Spleen (tissue), 11 donors: ENCODE results near the gene TRERF1. TPM values are rescaled to one million over a fixed set of nuclear protein-coding genes. Genes with fewer than 3 reads are reported as not detected.

Experiments
- DNase-seq: peaks from one replicate; pipeline ENCODE4 v3.0.0-alpha.2; 2020
- H3K27ac ChIP-seq, 8 donors: fragments of 200-600 bp; sonication (generic) in 7 of 8; 1 replicate in 4 of 8; 2 replicates in 4 of 8; pipeline versions ENCODE4 v1.5.0 to v1.8.0; 2016 to 2021; ENCODE audit warnings: inconsistent platforms in 4 of 8, mild to moderate bottlenecking in 4 of 8, moderate library complexity in 1 of 8
- H3K27me3 ChIP-seq, 7 donors: fragments of 200-600 bp; sonication (generic) in 6 of 7; replicated peaks in 1 of 7; 1 replicate in 4 of 7; 2 replicates in 3 of 7; pipeline versions ENCODE4 v1.5.0 to v1.8.0; 2016 to 2021; ENCODE audit warnings: inconsistent platforms in 3 of 7, mild to moderate bottlenecking in 1 of 7
- H3K36me3 ChIP-seq, 6 donors: fragments of 200-600 bp; sonication (generic) in 5 of 6; 1 replicate in 4 of 6; 2 replicates in 2 of 6; pipeline versions ENCODE4 v1.5.0 to v1.8.0; 2016 to 2021; ENCODE audit warnings: inconsistent platforms in 2 of 6
- H3K4me1 ChIP-seq, 6 donors: fragments of 200-600 bp; sonication (generic) in 5 of 6; 1 replicate in 3 of 6; 2 replicates in 3 of 6; pipeline versions ENCODE4 v1.5.0 to v1.8.0; 2016 to 2021; ENCODE audit warnings: inconsistent platforms in 3 of 6
- H3K4me3 ChIP-seq, 8 donors: fragments of 200-600 bp; sonication (generic) in 7 of 8; 1 replicate in 4 of 8; 2 replicates in 4 of 8; pipeline versions ENCODE4 v1.5.0 to v1.8.0; 2016 to 2021; ENCODE audit warnings: inconsistent platforms in 4 of 8, mild to moderate bottlenecking in 4 of 8, moderate library complexity in 2 of 8
- H3K9me3 ChIP-seq, 8 donors: fragments of 200-600 bp; sonication (generic) in 7 of 8; 1 replicate in 4 of 8; 2 replicates in 4 of 8; pipeline versions ENCODE4 v1.5.0 to v1.8.0; 2016 to 2021; ENCODE audit warnings: inconsistent platforms in 4 of 8
- POLR2A ChIP-seq, 3 donors: fragments of 450-650 bp; IDR thresholded peaks; one replicate each; pipeline ENCODE4 v1.5.1; 2017; ENCODE audit warnings: antibody characterized with exemption in 3 of 3, mild to moderate bottlenecking in 1 of 3
- POLR2AphosphoS5 ChIP-seq, 3 donors: sonication (generic); formaldehyde crosslinking; IDR thresholded peaks; one replicate each; pipeline ENCODE4 v1.5.1; 2017; ENCODE audit warnings: antibody characterized with exemption in 3 of 3
- WGBS, 5 donors: extraction: QIAGEN DNeasy Blood & Tissue Kit in 3 of 5; methylation state at CpG; one replicate each; pipeline versions ENCODE4 v1.1.5 to v1.1.7; 2013 to 2018; 5-methylcytosine and 5-hydroxymethylcytosine counted together
- intact Hi-C: fragments of 100-400 bp; cut with DNase I; formaldehyde crosslinking; loops from one replicate; pipeline ENCODE4 v1.15.0; 2023; ENCODE audit warnings: low total_unique reads
- polyA plus RNA-seq, 3 donors: library from polyadenylated mRNA; stranded (reverse); fragments of 200-250 nt; gene quantifications; one replicate each; pipeline ENCODE4 v1.2.1, GENCODE V29; 2013
- total RNA-seq, 7 donors: library from RNA; depleted of rRNA in 3 of 7; stranded (reverse); fragments of >200 nt in 3 of 7; fragmentation: NEBNext Ultra II Directional in 4 of 7; extraction: Animal tissue kit (Norgen Biotek cat#: 25700) in 4 of 7; gene quantifications; one replicate each; pipeline versions ENCODE4 v1.1.0 to v1.2.1, GENCODE V29; 2016 to 2021
- TF ChIP-seq, protein P1 (sequence below), 11 experiments: fragments of 200-600 bp in 7 of 11; fragments of 450-650 bp in 4 of 11; sonication (generic) in 4 of 11; IDR thresholded peaks in 8 of 11; conservative IDR thresholded peaks in 3 of 11; 1 replicate in 7 of 11; 2 replicates in 4 of 11; pipeline versions ENCODE4 v1.4.0 to v1.8.0; 2016 to 2021; ENCODE audit warnings: antibody characterized with exemption in 11 of 11, inconsistent platforms in 4 of 11, mild to moderate bottlenecking in 1 of 11
- donor health status: healthy with polysubstance abuse.
- donor health status: DM: no; HTN: no; CAD: no; lungs with moderate emphysema.
- donor health status: DM: no; HTN: no; CAD: no.
- donor health status: Bipolar disorder and iron deficiency.
- donor health status: healthy.
- donor health status: DM: no; HTN: no; CAD: no.
- donor health status: DM: yes; HTN: yes; CAD: no.

The TRERF1 gene
- total and polyA plus RNA-seq, 10 donors, result 1.5 to 16.9 (median 12.4) TPM

- 88 to 95% (median 94%) methylated on average over 3 of the region's 3 CpGs for whole genome bisulfite sequencing, 5 donors
- TF ChIP-seq POLR2AphosphoS5 (IDR thresholded peaks at IDR 0.05) (no peak), POLR2A (IDR thresholded peaks at IDR 0.05) (no peak)
- TF ChIP-seq, protein P1, sequence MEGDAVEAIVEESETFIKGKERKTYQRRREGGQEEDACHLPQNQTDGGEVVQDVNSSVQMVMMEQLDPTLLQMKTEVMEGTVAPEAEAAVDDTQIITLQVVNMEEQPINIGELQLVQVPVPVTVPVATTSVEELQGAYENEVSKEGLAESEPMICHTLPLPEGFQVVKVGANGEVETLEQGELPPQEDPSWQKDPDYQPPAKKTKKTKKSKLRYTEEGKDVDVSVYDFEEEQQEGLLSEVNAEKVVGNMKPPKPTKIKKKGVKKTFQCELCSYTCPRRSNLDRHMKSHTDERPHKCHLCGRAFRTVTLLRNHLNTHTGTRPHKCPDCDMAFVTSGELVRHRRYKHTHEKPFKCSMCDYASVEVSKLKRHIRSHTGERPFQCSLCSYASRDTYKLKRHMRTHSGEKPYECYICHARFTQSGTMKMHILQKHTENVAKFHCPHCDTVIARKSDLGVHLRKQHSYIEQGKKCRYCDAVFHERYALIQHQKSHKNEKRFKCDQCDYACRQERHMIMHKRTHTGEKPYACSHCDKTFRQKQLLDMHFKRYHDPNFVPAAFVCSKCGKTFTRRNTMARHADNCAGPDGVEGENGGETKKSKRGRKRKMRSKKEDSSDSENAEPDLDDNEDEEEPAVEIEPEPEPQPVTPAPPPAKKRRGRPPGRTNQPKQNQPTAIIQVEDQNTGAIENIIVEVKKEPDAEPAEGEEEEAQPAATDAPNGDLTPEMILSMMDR (IDR thresholded peaks at IDR 0.05 in 8 of 11, conservative IDR thresholded peaks at IDR 0.05 in 3 of 11), result no peak
- intact Hi-C loops, result no loop called here
- Histone ChIP-seq H3K4me1 (peaks cover 12 to 44% (median 22%) of the 10 kb centered on the region in 6 donors), H3K36me3 (peaks cover 0 to 16% (median 0%) of the 10 kb centered on the region in 6 donors), H3K27ac (no peak overlapping the region), H3K27me3 (no peaks in the 10 kb centered on the region), H3K4me3 (no peak overlapping the region), H3K9me3 (peaks cover 0 to 20% (median 17%) of the 10 kb centered on the region in 8 donors)
- no peak for DNase-seq
Observed at GRCh38 chr6:42431877-42432276, 19.8 kb downstream of the TRERF1 start.

DNA sequence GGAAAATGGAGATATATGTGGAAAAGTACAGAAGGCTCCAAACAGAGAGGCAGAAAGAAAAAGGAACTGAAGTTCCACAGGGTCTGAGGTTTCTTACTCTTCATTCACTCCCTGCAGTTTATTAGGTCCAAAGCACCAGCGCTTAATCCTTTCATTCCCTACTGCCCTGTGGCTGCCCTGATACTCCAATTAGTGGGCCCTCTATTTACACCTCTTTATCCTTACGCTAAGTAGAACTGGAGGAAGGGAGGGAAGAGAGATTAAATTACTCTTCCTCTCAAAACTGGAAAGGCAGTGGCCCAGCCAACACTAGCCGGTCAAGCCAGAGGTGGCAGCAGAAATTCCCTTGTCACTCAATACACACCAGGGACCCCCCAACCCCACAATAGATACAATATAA, 20.4 kb downstream of the TRERF1 start:
- TF ChIP-seq POLR2A (IDR thresholded peaks at IDR 0.05) (no peak), POLR2AphosphoS5 (IDR thresholded peaks at IDR 0.05) (no peak)
- TF ChIP-seq, protein P1 (IDR thresholded peaks at IDR 0.05 in 8 of 11, conservative IDR thresholded peaks at IDR 0.05 in 3 of 11), result no peak
- no peak overlapping the region for H3K27ac ChIP-seq
- H3K27me3 ChIP-seq, result no peaks in the 10 kb centered on the region
- peaks cover 0 to 16% (median 0%) of the 10 kb centered on the region in 6 donors for H3K36me3 ChIP-seq
- no peak overlapping the region for H3K4me3 ChIP-seq
- no peak for DNase-seq
- 88 to 98% (median 93%) methylated on average over 3 of the region's 3 CpGs for WGBS, 5 donors
- intact Hi-C loops, result no loop called here
- peaks cover 12 to 43% (median 22%) of the 10 kb centered on the region in 6 donors for H3K4me1 ChIP-seq
- peaks cover 0 to 20% (median 17%) of the 10 kb centered on the region in 8 donors for H3K9me3 ChIP-seq

DNA sequence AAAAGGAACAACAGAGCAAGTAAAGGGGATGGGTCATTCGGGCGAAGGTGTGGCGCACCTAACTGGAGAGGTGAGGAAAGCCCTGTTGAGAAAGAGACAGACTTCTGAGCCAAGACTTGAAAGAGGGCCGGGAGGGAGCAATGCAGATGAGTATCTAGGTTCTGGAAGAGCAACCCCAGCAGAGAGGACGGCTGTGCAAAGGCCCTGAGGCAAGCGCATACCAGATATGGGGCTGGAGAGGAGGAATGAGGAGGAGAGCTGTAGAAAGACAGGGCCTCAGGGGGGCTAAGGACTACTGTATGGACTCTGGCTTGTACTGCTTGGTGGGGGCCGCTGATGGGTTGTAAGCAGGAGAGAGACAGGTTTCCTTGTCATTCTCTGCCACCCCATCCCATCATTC, 21.9 kb downstream of the TRERF1 start:
- 82 to 89% (median 86%) methylated on average over 7 of the region's 7 CpGs for WGBS, 5 donors
- Histone ChIP-seq H3K4me3 (no peak overlapping the region), H3K27me3 (no peaks in the 10 kb centered on the region), H3K4me1 (peaks cover 12 to 55% (median 24%) of the 10 kb centered on the region in 6 donors), H3K36me3 (peaks cover 0 to 16% (median 0%) of the 10 kb centered on the region in 6 donors), H3K9me3 (peaks cover 0 to 20% (median 16%) of the 10 kb centered on the region in 8 donors), H3K27ac (peak overlapping the region in 3 of 8 donors; percentile 67 to 77 (median 67))
- DNase-seq, result peak; percentile 30
- intact Hi-C loops, result no loop called here
- TF ChIP-seq, protein P1 (IDR thresholded peaks at IDR 0.05 in 8 of 11, conservative IDR thresholded peaks at IDR 0.05 in 3 of 11), result no peak
- no peak for TF ChIP-seq POLR2AphosphoS5 (IDR thresholded peaks at IDR 0.05)
- no peak for TF ChIP-seq POLR2A (IDR thresholded peaks at IDR 0.05)

DNA sequence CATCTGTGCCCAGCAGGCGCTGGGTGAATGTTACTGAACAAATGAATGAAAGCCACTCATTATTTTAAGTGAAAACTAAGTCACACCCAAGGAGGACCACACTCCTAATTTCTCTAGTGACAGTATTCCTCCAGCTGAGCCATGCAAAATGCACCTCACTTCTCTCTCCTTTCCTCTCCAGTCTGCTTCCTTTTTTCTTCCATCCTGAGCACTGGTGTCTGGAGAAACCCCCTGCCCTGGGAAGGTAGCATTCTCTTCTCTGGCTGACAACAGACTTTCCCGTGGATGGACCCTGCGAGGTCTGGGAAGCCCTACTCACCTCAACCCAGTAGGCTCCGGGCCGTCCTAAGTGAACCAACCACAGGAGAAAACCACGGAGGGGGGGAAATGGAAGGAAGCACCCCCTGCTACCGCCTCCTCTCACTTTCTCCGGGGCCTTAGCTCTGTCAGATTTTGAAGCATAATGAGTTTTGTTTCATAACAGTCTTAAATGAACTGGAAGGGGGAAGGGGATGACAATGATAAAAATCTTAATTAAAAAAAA, 22.6 kb downstream of the TRERF1 start:
- DNase-seq, result no peak
- peaks cover 0 to 14% (median 0%) of the 10 kb centered on the region in 6 donors for H3K36me3 ChIP-seq
- 30 to 44% (median 35%) methylated on average over 8 of the region's 8 CpGs for WGBS, 5 donors
- H3K4me1 ChIP-seq, result peaks cover 12 to 62% (median 24%) of the 10 kb centered on the region in 6 donors
- H3K9me3 ChIP-seq, result peaks cover 0 to 14% (median 12%) of the 10 kb centered on the region in 8 donors
- intact Hi-C loops, result no loop called here
- TF ChIP-seq, protein P1 (IDR thresholded peaks at IDR 0.05 in 8 of 11, conservative IDR thresholded peaks at IDR 0.05 in 3 of 11), result no peak
- TF ChIP-seq POLR2A (IDR thresholded peaks at IDR 0.05) (no peak), POLR2AphosphoS5 (IDR thresholded peaks at IDR 0.05) (no peak)
- peak overlapping the region; percentile 22 to 77 (median 64) for H3K27ac ChIP-seq
- no peak overlapping the region for H3K4me3 ChIP-seq
- H3K27me3 ChIP-seq, result no peaks in the 10 kb centered on the region
